HepG2 (cell line): ENCODE data around the gene PLAGL2. TPM values are rescaled to one million over a fixed set of nuclear protein-coding genes. Genes with fewer than 3 reads are reported as not detected.
A peak's percentile ranks its signal among the peaks of the same experiment; 100 is the strongest.

Experiments used
- CBFB ChIP-seq: sonication (generic); formaldehyde crosslinking; IDR thresholded peaks from 2 replicates; pipeline ENCODE4 v1.4.0; 2020; ENCODE audit warnings: missing genetic modification reagents
- CCDC6 ChIP-seq: sonication (generic); formaldehyde crosslinking; IDR thresholded peaks from 2 replicates; pipeline ENCODE4 v1.8.1; 2022; ENCODE audit warnings: mild to moderate bottlenecking, missing genetic modification reagents, moderate library complexity
- GABPA ChIP-seq, 2 experiments: IDR thresholded peaks; 2 replicates each; pipeline ENCODE4 v1.6.1; 2011 to 2016; ENCODE audit warnings: low read depth in 2 of 2, low read length in 1 of 2, missing biosample characterization in 1 of 2, missing genetic modification characterization in 1 of 2
- HDAC1 ChIP-seq: sonication (generic); formaldehyde crosslinking; IDR thresholded peaks from 2 replicates; pipeline ENCODE4 v1.5.1; 2020; ENCODE audit warnings: mild to moderate bottlenecking, missing genetic modification reagents
- HNF4A ChIP-seq: sonication (generic); formaldehyde crosslinking; IDR thresholded peaks from 2 replicates; pipeline ENCODE4 v1.4.0; 2020; ENCODE audit warnings: missing genetic modification reagents
- IRF1 ChIP-seq: sonication (generic); formaldehyde crosslinking; IDR thresholded peaks from 2 replicates; pipeline ENCODE4 v1.4.0; 2020; ENCODE audit warnings: low read depth, mild to moderate bottlenecking, missing genetic modification reagents
- KMT2B ChIP-seq: IDR thresholded peaks from 2 replicates; pipeline ENCODE4 v1.6.1; 2016; ENCODE audit warnings: missing genetic modification reagents, missing compliant biosample characterization
- MAX ChIP-seq: IDR thresholded peaks from 2 replicates; pipeline ENCODE4 v1.6.1; 2012; ENCODE audit warnings: inconsistent platforms
- MIXL1 ChIP-seq: IDR thresholded peaks from 2 replicates; pipeline ENCODE4 v1.6.1; 2016
- MTA1 ChIP-seq: sonication (generic); formaldehyde crosslinking; IDR thresholded peaks from 2 replicates; pipeline ENCODE4 v1.4.0; 2020; ENCODE audit warnings: missing genetic modification reagents, mild to moderate bottlenecking, borderline replicate concordance
- MTF1 ChIP-seq: sonication (generic); formaldehyde crosslinking; IDR thresholded peaks from 2 replicates; pipeline ENCODE4 v1.5.0; 2020; ENCODE audit warnings: missing genetic modification reagents
- NR2C2 ChIP-seq: sonication (generic); formaldehyde crosslinking; IDR thresholded peaks from 2 replicates; pipeline ENCODE4 v1.4.0; 2020; ENCODE audit warnings: missing genetic modification reagents, mild to moderate bottlenecking, moderate library complexity, borderline replicate concordance
- RORA ChIP-seq: sonication (generic); formaldehyde crosslinking; IDR thresholded peaks from 2 replicates; pipeline ENCODE4 v1.5.0; 2020; ENCODE audit warnings: mild to moderate bottlenecking, missing genetic modification reagents, moderate library complexity
- TARDBP ChIP-seq: sonication (generic); formaldehyde crosslinking; IDR thresholded peaks from 2 replicates; pipeline ENCODE4 v1.8.0; 2022; ENCODE audit warnings: mild to moderate bottlenecking, missing genetic modification reagents
- THAP9 ChIP-seq: sonication (generic); formaldehyde crosslinking; IDR thresholded peaks from 2 replicates; pipeline ENCODE4; 2020; ENCODE audit warnings: missing genetic modification reagents, mild to moderate bottlenecking, borderline replicate concordance
- ZBTB26 ChIP-seq: IDR thresholded peaks from 2 replicates; pipeline ENCODE4 v1.6.1; 2016; ENCODE audit warnings: missing compliant biosample characterization, missing genetic modification reagents, borderline replicate concordance
- ZBTB7B ChIP-seq: sonication (generic); formaldehyde crosslinking; IDR thresholded peaks from 2 replicates; pipeline ENCODE4 v1.4.0; 2020; ENCODE audit warnings: missing genetic modification reagents
- ZFYVE20 ChIP-seq: sonication (generic); formaldehyde crosslinking; IDR thresholded peaks from 2 replicates; pipeline ENCODE4 v1.8.0; 2023; ENCODE audit warnings: low read depth, mild to moderate bottlenecking, moderate library complexity, missing genetic modification reagents, borderline replicate concordance
- ZNF143 ChIP-seq: sonication (generic); formaldehyde crosslinking; IDR thresholded peaks from 2 replicates; pipeline ENCODE4 v1.4.0; 2020; ENCODE audit warnings: missing genetic modification reagents
- ZNF577 ChIP-seq: sonication (generic); formaldehyde crosslinking; IDR thresholded peaks from 2 replicates; pipeline ENCODE4 v1.4.0; 2020; ENCODE audit warnings: mild to moderate bottlenecking, low read depth, missing genetic modification reagents, borderline replicate concordance
- ZNF724P ChIP-seq: sonication (generic); formaldehyde crosslinking; IDR thresholded peaks from 2 replicates; pipeline ENCODE4 v1.8.0; 2022; ENCODE audit warnings: missing genetic modification reagents, borderline replicate concordance
- ZNF740 ChIP-seq: sonication (generic); formaldehyde crosslinking; IDR thresholded peaks from 2 replicates; pipeline ENCODE4 v1.4.0; 2020; ENCODE audit warnings: missing genetic modification reagents
- ZNF772 ChIP-seq: sonication (generic); formaldehyde crosslinking; IDR thresholded peaks from 2 replicates; pipeline ENCODE4 v1.5.0; 2020; ENCODE audit warnings: mild to moderate bottlenecking, missing genetic modification reagents
- polyA plus RNA-seq, 8 experiments: library from polyadenylated mRNA; depleted of rRNA in 3 of 8; stranded (reverse) in 7 of 8; unstranded in 1 of 8; fragments of >200 nt; fragmentation: Illumina TruSeq in 4 of 8; extraction: Trizol in 4 of 8; gene quantifications; 2 replicates each; pipeline versions ENCODE4 v1.2.1 to v1.2.3, GENCODE V29; 2011 to 2016; ENCODE audit warnings: low read depth in 4 of 8, missing spikeins in 1 of 8, mixed read lengths in 1 of 8; ENCODE audit not compliant: insufficient read depth in 1 of 8
- total RNA-seq, 5 experiments: library from RNA; depleted of rRNA; stranded (reverse); fragments of >200 nt; fragmentation: Illumina TruSeq; extraction: Trizol; gene quantifications; 2 replicates each; pipeline ENCODE4 v1.2.3, GENCODE V29; 2016; ENCODE audit warnings: low read depth in 1 of 5

The PLAGL2 gene
- total and polyA plus RNA-seq, 2 of the 13 experiments (the other 11 are each of a cell fraction or from before 2014, with no cell fraction given) = 15.2 to 15.3 TPM

- TF ChIP-seq ZBTB26 (CRISPR knock-in tag) (0 out of 2 replicates have a peak, but pooled peaks have one; percentile 19), ZNF772 (CRISPR knock-in tag) (peak; percentile 59; the same call in 1 of the 2 replicates), ZNF724P (CRISPR knock-in tag) (0 out of 2 replicates have a peak, but pooled peaks have one; percentile 60), ZNF577 (CRISPR knock-in tag) (no peak), NR2C2 (CRISPR knock-in tag) (peak; percentile 83), MIXL1 (CRISPR knock-in tag) (0 out of 2 replicates have a peak, but pooled peaks have one; percentile 57), IRF1 (no peak), HDAC1 (CRISPR knock-in tag) (no peak), RORA (CRISPR knock-in tag) (no peak), CCDC6 (CRISPR knock-in tag) (no peak), ZNF143 (0 out of 2 replicates have a peak, but pooled peaks have one; percentile 11), THAP9 (CRISPR knock-in tag) (no peak), KMT2B (peak; percentile 12; the same call in 1 of the 2 replicates), HNF4A (CRISPR knock-in tag) (peak; percentile 86), MAX (peak; percentile 19; the same call in 1 of the 2 replicates), GABPA (IDR thresholded peaks at IDR 0.05; ENCODE audit: low read depth, low read length) (no peak), GABPA (CRISPR knock-in tag; IDR thresholded peaks at IDR 0.05; ENCODE audit: low read depth) (peak; percentile 67), ZBTB7B (CRISPR knock-in tag) (peak; percentile 45; the same call in 1 of the 2 replicates), MTF1 (CRISPR knock-in tag) (no peak), ZFYVE20 (no peak), ZNF740 (CRISPR knock-in tag) (no peak), CBFB (CRISPR knock-in tag) (no peak), TARDBP (CRISPR knock-in tag) (peak; percentile 16; the same call in 1 of the 2 replicates), MTA1 (CRISPR knock-in tag) (0 out of 2 replicates have a peak, but pooled peaks have one; percentile 54)
Measured at GRCh38 chr20:32235331-32236047, 27.9 kb upstream of the PLAGL2 start (continued).
